Stimulated activated CD4-positive, alpha-beta T cell treated with anti-CD3 and anti-CD28 coated beads, Interleukin-1b, Interleukin-23, amount 100 ng/mL, for 1 hour (primary cell): Measurements from ENCODE around the gene NLN.
"Not testable (repeated sequence)": the region's sequence is repeated elsewhere in the genome, so short reads cannot be mapped to it uniquely, and the experiment has no call there.

Experiments
- DNase-seq, 2 donors: peaks; one replicate each; pipeline ENCODE4 v3.0.0-alpha.2; 2020; ENCODE audit warnings: low read depth in 2 of 2

The NLN gene

DNA sequence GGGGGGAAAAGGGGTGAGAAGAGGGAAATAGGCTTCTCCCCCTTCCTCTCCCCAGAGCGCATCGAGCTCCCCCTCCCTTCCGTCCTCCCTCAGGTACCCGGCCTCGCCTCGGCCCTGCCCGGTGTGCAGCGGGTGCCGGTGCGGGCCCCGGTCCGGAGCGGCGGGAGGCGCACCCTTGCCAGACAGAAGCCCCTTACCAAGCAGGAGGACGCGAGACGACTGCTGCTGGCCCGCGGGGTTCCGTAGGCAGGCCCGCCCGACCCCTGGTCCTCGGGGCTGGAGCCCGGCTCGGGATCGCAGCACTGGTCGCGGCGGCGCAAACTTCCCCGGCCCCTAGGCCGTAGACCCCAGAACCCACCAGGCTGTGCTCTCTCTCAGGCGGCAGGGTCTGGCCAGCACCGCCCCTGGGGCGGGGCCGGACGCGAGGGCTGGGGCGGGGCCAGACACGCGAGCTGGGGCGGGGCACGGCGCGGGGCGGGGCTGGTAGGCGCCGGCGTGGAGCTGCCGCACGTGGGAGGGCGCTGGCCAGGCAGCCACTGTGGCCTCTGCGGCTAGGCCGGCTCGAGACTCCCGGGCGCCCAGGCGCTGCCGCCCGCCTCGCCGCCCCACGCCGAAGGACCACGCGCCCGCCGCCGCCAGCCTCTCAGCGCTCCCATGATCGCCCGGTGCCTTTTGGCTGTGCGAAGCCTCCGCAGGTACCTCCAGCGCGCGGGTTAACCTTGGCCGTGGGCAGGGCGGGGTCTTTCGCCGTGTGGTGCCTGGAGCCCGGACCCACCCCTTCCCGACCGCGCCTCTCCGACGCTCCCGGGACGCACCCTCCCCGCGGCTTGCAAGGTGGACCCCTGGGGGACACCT lies at the start of gene NLN, which contains the start of gene SGTB:
Gene NLN (plus strand): TSS at position 486 of the 855 bp plus-strand sequence. CDS start 169 bp downstream, at position 655.
Gene SGTB (minus strand): TSS at position 390 of the 855 bp plus-strand sequence. CDS start 1,302 bp downstream, outside the sequence.
- DNase-seq, result peak; percentile 55 to 81

DNA sequence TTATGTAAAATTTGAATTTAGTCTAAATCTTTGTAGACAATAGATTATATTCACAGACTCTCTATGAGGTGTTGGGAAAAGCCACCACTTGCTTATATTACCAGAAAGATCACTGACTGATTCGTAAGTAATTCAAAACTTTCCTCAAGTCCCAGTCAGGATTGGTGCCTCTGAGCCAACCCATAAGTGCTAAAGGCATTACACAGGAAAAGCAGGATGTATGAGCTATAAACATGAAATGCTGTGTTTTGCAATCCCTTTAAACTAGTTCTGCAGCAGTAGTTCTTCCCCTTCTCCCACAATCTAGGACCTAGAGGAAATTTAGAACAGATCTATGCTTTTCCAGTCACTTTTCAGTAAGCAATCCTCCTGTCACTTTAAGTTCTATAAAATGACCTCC lies 49.2 kb upstream of the NLN start:
- DNase-seq, result no peak

GRCh38 chr5:65674749-65675148 lies 47.3 kb upstream of the NLN start:
- no peak for DNase-seq

DNA sequence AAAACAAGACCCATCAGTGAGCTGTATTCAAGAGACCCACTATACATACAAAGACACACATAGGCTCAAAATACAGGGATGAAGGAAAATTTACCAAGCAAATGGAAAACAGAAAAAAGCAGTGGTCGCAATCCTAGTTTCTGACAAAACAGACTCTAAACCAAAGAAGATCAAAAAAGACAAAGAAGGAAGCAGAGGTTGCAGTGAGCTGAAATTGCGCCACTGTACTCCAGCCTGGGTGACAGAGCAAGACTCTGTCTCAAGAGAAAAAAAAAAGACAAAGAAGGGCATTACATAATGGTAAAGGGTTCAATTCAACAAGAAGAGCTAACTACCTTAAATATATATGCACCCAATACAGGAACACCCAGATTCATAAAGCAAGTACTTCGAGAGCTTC lies 45.9 kb upstream of the NLN start:
- DNase-seq, result not testable (repeated sequence)

DNA sequence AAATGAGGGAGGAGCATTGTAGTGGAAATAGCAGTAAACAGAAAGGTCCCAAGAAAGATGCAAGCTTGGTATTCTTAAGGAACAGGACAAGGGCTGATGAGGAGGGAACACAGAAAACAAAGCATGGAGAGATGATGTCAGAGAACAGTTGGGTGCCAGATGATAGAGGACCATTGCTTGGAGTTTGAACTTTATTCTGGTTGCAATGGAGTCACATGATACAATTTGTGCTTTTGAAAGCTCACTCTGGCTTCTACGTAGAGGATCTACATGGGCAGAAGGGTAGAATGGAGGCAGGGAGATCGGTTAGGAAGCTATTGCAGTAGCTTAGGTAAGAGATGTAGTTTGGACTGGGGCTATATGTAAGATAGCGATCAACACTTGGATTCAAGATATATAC lies 39.9 kb upstream of the NLN start:
- DNase-seq, result no peak

- no peak for DNase-seq
These were observed 28.9 kb upstream of the NLN start for GRCh38 chr5:65693121-65693520.

- no peak for DNase-seq
These were observed 26.7 kb upstream of the NLN start for GRCh38 chr5:65695162-65695755.

DNA sequence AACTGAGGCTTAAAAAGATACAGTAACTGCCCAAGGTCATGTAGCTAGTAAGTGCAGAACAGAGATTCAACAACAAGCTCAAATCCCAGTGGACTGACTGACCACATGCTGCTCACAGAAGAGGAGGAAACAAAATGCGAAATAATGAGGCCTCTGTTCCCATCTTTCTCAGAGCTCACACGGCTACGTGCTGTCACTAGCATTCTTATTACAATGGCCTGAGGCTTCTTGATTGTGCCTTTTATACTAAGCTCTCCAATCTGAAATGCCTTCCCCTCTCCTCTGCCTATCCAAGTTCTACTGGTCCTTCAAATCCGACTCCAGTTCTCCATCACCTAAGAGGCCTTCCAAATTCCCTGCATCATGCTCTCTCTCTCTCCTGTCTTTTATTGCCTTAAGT lies 26.1 kb upstream of the NLN start:
- no peak for DNase-seq

- no peak for DNase-seq
These were observed 25.1 kb upstream of the NLN start for GRCh38 chr5:65696892-65697291.

DNA sequence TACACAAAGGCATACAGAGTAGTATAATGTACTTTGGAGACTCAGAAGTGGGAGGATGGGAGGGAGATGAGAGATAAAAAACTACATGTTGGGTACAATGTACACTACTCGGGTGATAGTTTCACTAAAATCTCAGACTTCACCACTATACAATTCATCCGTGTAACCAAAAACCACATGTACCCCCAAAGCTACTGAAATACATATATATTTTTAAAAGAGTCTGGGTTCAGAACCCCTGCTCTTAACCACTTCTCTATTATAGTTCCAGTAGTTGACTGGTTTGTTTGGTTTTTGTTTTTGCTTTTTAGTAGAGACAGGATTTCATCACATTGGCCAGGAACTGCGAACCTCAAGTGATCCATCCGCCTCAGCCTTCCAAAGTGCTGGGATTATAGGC lies 22.7 kb upstream of the NLN start:
- no peak for DNase-seq

DNA sequence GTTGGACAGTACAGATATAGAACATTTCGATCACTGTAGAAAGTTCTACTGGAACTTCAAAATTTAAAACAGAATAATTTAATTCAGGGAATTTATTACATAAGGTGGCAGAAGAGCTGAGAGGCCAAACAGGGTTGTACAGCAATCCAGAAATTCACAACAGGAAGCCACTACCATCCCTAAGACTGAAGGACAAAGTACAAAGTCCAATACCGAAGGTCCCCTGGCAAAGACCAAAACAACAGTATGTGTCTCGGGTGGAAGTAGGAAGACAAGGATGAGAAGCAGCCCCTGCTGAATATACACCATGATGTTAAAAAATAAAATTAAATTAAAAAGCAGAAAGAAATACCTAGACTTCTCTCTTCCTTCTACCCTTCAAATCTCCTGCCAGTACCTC lies 20.0 kb upstream of the NLN start:
- no peak for DNase-seq

- no peak for DNase-seq
These were observed 17.3 kb upstream of the NLN start for GRCh38 chr5:65704621-65705239.

GRCh38 chr5:65707663-65708062 lies 14.3 kb upstream of the NLN start:
- DNase-seq, result no peak

- no peak for DNase-seq
These were observed 13.9 kb upstream of the NLN start for GRCh38 chr5:65708145-65708544.

DNA sequence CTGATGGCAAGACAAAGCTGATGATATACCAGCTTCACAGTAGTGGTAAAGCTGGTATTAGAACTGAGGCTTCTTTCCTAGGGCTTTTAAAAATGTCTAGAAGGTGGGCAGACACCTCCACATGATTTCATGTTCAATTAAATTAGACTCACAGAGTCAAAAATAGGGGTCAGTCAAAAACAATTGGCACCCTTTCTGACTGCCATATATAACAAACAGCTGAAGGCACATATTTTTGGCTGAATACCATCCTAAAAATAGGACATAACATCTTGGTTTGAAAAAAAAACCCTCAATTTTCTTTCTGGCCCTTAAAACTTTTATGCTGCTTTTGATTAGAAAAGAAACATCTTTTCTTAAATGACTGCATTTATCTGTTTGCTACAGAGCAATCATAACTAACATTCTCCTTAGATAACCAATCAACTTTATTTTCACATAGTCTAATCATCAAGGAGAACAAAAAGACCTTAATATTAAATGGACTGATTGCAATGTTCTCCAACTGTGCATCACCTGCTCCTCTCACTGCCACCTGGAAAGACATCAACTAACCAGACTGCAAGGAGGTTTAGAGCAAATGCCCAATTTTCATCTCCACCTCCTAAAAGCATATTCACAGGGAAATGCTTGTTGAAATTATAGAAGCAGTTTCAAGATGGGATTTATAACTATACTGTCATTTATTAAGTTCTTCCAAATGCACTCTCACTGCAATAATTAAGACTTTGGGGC lies 3.3 kb upstream of the NLN start:
- DNase-seq, result no peak

- no peak for DNase-seq
These were observed 820 bp upstream of the NLN start for GRCh38 chr5:65721050-65721719.

- DNase-seq, result no peak
These were observed 784 bp downstream of the NLN start for GRCh38 chr5:65722575-65723403.

DNA sequence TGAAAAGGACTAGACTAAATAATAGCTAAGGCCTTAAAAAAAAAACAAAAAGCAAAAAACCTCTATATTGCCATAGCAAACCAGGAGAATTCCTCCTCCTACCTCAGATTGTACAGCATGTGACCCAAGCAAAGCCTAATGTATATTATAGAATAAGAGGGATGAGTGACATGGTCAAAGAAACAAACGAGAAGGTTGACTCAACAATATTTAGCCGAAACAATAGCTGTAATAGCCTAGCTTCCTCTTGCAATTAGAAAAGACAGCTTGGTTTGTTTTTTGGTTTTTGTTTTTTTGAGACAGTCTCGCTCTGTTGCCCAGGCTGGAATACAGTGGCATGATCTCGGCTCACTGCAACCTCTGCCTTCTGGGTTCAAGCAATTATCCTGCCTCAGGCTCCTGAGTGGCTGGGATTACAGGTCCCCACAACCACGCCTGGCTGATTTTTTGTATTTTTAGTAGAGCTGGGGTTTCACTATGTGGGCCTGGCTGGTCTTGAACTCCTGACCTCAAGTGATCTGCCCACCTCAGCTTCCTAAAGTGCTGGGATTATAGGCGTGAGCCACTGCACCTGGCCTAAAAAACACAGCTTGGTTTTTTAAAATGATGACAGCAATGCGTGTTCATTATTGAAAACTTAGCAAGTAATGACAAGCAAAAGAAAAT lies 5.6 kb downstream of the NLN start:
- DNase-seq, result no peak

DNA sequence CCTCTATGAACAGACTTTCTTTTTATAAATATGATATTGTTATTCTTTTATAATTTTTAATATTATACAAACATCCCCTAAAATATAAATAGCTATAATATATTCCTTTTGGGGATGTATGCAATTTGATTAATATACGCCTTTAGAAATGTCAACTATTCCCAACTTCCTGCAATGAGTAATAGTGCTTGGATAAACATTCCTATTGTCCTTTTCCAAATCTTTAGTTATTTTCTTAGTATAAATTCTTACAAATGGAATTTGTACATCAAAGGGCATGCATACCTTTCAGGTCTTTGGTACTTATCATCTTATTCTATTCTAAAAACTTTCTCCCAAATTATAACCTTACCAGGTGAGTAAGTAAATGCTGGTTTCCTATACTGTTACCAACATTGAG lies 6.2 kb downstream of the NLN start:
- DNase-seq, result no peak

DNA sequence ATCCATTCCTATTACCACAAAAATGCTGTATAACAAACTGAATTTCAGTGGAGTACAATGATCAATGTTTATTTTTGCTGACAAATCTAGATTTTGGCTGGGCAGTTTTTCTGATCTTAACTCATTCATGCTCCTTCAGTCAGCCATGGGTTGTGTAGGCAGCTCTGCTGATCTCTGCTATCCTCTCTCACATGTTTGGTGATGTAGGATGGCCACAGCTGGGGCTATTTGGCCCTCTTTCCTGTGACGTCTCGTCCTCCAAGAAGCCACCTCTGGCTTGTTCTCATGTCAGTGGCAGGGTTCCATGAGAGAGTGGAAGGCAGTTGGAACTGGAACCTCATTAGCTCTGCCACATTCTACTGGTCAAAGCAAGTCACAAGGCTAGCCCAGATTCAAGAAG lies 8.9 kb downstream of the NLN start:
- DNase-seq, result no peak
